Ovary (tissue), 9 donors: ENCODE results near the gene APBA2. TPM values are rescaled to one million over a fixed set of nuclear protein-coding genes. Genes with fewer than 3 reads are reported as not detected.

Experiments
- DNase-seq, 5 donors: peaks; one replicate each; pipeline ENCODE4 v3.0.0-alpha.2; 2019 to 2020
- H3K27ac ChIP-seq, 2 donors: fragments of 200-600 bp; one replicate each; pipeline versions ENCODE4 v1.5.1 to v1.8.0; 2019 to 2022
- H3K27me3 ChIP-seq: fragments of 200-600 bp; one replicate; pipeline ENCODE4 v1.8.0; 2022
- H3K36me3 ChIP-seq: fragments of 200-600 bp; sonication (generic); one replicate; pipeline ENCODE4 v1.5.1; 2019
- H3K4me1 ChIP-seq: one replicate; pipeline ENCODE4 v1.8.1; 2013; ENCODE audit warnings: mild to moderate bottlenecking, moderate library complexity; ENCODE audit not compliant: insufficient read depth
- H3K4me3 ChIP-seq: fragments of 200-600 bp; sonication (generic); one replicate; pipeline ENCODE4 v1.5.1; 2017
- H3K9me3 ChIP-seq, 2 donors: fragments of 200-600 bp in 1 of 2; sonication (generic) in 1 of 2; one replicate each; pipeline versions ENCODE4 v1.5.1 to v1.8.1; 2013 to 2019; ENCODE audit warnings: mild to moderate bottlenecking in 1 of 2, moderate library complexity in 1 of 2
- EP300 ChIP-seq: sonication (generic); formaldehyde crosslinking; IDR thresholded peaks from one replicate; pipeline ENCODE4 v1.6.1; 2017; ENCODE audit warnings: antibody characterized with exemption
- POLR2A ChIP-seq: fragments of 450-650 bp; IDR thresholded peaks from one replicate; pipeline ENCODE4 v1.6.1; 2017; ENCODE audit warnings: antibody characterized with exemption, mild to moderate bottlenecking, moderate library complexity
- WGBS, 3 donors: extraction: QIAGEN DNeasy Blood & Tissue Kit in 1 of 3; methylation state at CpG; one replicate each; pipeline versions ENCODE4 v1.1.5 to v1.1.7; 2013 to 2017; 5-methylcytosine and 5-hydroxymethylcytosine counted together
- intact Hi-C, 4 donors: fragments of 100-400 bp; cut with DNase I; formaldehyde crosslinking; loops; one replicate each; pipeline versions ENCODE4 v1.11.0 to v1.15.1; 2022 to 2023
- polyA plus RNA-seq, 2 donors: library from polyadenylated mRNA; stranded (reverse); fragments of 200-250 nt in 1 of 2; fragments of 350-450 nt in 1 of 2; fragmentation: Illumina TruSeq in 1 of 2; extraction: RNeasy Lipid Tissue Mini Kit (QIAGEN cat#74804) in 1 of 2; gene quantifications; one replicate each; pipeline ENCODE4 v1.2.3, GENCODE V29; 2013 to 2014
- total RNA-seq, 7 donors: library from RNA; depleted of rRNA in 2 of 7; stranded (reverse); fragments of >200 nt in 2 of 7; fragmentation: NEBNext Ultra II Directional in 3 of 7; extraction: Animal tissue kit (Norgen Biotek cat#: 25700) in 3 of 7; gene quantifications; one replicate each; pipeline versions ENCODE4 v1.1.0 to v1.2.4, GENCODE V29; 2016 to 2023
- TF ChIP-seq, protein P1 (sequence below), 3 donors: fragments of 450-650 bp in 2 of 3; fragments of 200-600 bp in 1 of 3; IDR thresholded peaks; one replicate each; pipeline versions ENCODE4 v1.5.1 to v1.8.0; 2016 to 2022; ENCODE audit warnings: antibody characterized with exemption in 3 of 3, mild to moderate bottlenecking in 1 of 3
- donor health status: DM: no; HTN: no; CAD: no; lungs with moderate emphysema.
- donor health status: DM: no; HTN: no; CAD: no.
- donor health status: Bipolar disorder and iron deficiency.
- donor health status: DM: yes; HTN: yes; CAD: no.
- donor health status: DM: no; HTN: no; CAD: no.
- donor health status: DM: yes; HTN: yes; CAD: no.

APBA2 gene
- total and polyA plus RNA-seq, 9 donors: 0.53 to 3.1 (median 1.4) TPM

DNA sequence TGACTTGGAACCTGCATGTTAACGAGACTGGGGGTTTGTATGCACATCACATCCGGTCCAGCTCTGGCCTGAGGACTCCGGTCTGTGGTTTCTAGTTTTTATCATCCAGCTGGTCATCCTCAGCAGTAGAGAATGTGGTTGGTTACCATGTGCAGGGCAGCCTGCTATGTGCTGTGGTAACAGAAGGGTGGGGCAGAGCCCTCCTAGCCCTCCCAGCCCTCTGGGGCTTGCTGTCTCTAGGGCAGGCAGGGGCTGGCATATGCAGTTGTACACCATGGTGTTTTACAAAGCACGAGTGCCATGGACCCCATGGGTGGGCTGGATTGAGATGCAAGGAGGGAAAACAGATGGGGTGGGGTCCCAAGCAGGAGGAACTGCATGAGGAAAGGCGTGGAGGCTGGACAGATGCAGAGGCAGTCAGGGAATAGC is 70.2 kb downstream of the APBA2 start:
- no peaks in the 10 kb centered on the region for H3K36me3 ChIP-seq

DNA sequence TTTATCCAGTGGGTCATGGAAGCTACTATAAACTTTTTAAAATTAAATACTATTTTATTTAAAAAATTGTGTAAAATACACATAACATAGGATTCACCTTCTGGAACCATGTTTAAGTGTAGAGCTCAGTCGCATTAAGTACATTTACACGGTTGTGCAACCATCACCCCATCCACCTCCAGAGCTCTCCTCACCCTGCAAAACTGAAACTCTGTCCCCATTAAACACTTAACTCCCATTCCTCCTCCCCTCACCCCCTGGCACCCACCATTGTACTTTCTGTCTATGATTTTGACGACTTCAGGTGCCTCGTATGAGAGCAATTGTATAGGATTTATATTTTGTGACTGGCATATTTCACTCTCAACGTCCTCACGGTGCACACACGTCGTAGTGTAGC is 70.7 kb downstream of the APBA2 start:
- Histone ChIP-seq H3K9me3 (no peaks in the 10 kb centered on the region), H3K27ac (no peak overlapping the region), H3K36me3 (no peaks in the 10 kb centered on the region), H3K4me3 (no peak overlapping the region), H3K27me3 (no peaks in the 10 kb centered on the region), H3K4me1 (no peaks in the 10 kb centered on the region)
- TF ChIP-seq EP300: no peak
- no peak for TF ChIP-seq POLR2A
- TF ChIP-seq, protein P1, sequence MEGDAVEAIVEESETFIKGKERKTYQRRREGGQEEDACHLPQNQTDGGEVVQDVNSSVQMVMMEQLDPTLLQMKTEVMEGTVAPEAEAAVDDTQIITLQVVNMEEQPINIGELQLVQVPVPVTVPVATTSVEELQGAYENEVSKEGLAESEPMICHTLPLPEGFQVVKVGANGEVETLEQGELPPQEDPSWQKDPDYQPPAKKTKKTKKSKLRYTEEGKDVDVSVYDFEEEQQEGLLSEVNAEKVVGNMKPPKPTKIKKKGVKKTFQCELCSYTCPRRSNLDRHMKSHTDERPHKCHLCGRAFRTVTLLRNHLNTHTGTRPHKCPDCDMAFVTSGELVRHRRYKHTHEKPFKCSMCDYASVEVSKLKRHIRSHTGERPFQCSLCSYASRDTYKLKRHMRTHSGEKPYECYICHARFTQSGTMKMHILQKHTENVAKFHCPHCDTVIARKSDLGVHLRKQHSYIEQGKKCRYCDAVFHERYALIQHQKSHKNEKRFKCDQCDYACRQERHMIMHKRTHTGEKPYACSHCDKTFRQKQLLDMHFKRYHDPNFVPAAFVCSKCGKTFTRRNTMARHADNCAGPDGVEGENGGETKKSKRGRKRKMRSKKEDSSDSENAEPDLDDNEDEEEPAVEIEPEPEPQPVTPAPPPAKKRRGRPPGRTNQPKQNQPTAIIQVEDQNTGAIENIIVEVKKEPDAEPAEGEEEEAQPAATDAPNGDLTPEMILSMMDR (IDR thresholded peaks at IDR 0.05): no peak
- intact Hi-C loops: no loop called here
- no peak for DNase-seq
- 93 to 96% (median 94%) methylated on average over 8 of the region's 8 CpGs for WGBS, 3 donors

More for the DNA sequence above, 70.2 kb downstream of the APBA2 start:
- no peaks in the 10 kb centered on the region for H3K4me1 ChIP-seq
- H3K4me3 ChIP-seq: no peak overlapping the region
- WGBS, 3 donors: 63 to 80% (median 64%) methylated on average over 5 of the region's 5 CpGs
- H3K27me3 ChIP-seq: no peaks in the 10 kb centered on the region
- TF ChIP-seq POLR2A (no peak), EP300 (no peak)
- TF ChIP-seq, protein P1 (IDR thresholded peaks at IDR 0.05): no peak
- DNase-seq: no peak
- intact Hi-C loops: no loop called here
- H3K27ac ChIP-seq: no peak overlapping the region
- no peaks in the 10 kb centered on the region for H3K9me3 ChIP-seq

DNA sequence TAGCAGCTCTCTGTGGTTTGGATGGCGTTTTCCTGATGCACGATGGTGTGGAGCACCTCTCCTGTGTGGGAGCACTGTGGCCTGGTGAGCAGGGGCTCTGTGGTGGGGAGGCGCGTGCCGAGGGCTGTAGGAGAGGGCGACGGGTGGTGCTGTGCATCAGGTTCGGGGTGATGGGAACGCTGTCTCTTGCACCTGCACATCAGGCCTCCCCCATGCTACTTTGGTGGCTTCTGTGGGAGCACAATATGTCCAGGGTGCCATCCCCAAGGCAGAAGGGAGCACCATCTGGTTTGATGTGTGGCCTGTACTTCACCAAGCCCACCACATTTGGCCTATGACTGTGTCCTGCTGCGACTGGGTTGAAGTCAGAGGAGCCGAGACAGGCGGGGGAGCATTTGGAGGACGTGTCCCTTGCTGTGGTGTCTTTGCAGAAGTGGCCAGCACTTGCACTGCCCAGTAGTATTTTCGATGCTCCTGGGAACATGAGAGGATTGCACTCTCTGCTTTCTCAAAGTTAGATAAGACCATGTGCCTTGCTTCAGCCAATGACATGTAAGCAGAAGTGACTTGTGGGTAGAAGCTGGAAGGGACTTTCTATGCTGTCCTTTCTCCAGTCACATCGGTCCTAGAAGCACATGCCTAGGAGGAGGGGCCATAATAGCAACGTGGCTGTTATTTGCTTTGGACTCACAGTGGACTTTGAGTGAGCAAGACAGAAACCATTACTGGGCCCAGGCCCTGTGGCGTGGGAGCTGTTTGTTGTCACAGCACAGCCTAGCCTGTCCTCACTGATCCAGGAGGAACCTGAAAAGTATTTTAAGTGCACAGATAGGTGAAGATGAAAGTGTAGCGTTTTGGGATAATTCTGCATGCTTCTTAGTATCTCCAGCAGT is 72.1 kb downstream of the APBA2 start:
- Histone ChIP-seq H3K4me1 (no peaks in the 10 kb centered on the region), H3K27ac (no peak overlapping the region), H3K4me3 (no peak overlapping the region), H3K27me3 (no peaks in the 10 kb centered on the region), H3K9me3 (no peaks in the 10 kb centered on the region), H3K36me3 (no peaks in the 10 kb centered on the region)
- WGBS, 3 donors: 91 to 93% (median 92%) methylated on average over 18 of the region's 18 CpGs
- intact Hi-C loops: no loop called here
- TF ChIP-seq POLR2A: no peak
- TF ChIP-seq, protein P1 (IDR thresholded peaks at IDR 0.05): no peak
- TF ChIP-seq EP300: no peak
- no peak for DNase-seq

DNA sequence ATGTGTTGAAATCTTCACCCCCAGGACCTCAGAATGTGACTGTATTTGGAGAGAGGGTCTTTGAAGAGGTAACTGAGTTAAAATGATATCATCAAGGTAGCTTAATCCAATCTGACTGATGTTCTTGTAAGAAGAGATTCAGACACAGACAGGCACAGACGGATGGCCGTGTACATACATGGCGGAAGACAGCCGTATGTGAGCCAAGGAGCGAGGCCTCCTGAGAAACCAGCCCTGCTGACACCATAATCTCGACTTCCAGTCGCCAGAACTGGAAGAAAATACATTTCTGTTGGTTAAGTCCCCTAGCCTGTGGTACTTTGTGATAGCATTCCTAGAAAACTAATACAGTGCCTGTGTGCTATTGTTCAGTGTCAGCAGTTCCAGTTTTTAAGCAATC is 73.6 kb downstream of the APBA2 start:
- 83 to 97% (median 94%) methylated on average over 7 of the region's 7 CpGs for WGBS, 3 donors
- TF ChIP-seq, protein P1 (IDR thresholded peaks at IDR 0.05): no peak
- no peak for TF ChIP-seq POLR2A
- no peak for TF ChIP-seq EP300
- H3K9me3 ChIP-seq: no peaks in the 10 kb centered on the region
- DNase-seq: no peak
- H3K4me1 ChIP-seq: no peaks in the 10 kb centered on the region
- intact Hi-C loops: no loop called here
- H3K4me3 ChIP-seq: no peak overlapping the region
- H3K36me3 ChIP-seq: no peaks in the 10 kb centered on the region
- H3K27me3 ChIP-seq: no peaks in the 10 kb centered on the region
- no peak overlapping the region for H3K27ac ChIP-seq
